Kidney capillary endothelial cell (primary cell): ENCODE measurements around the gene COX4I2.
A peak's percentile ranks its signal among the peaks of the same experiment; 100 is the strongest.
"Not testable (repeated sequence)": the region's sequence is repeated elsewhere in the genome, so short reads cannot be mapped to it uniquely, and the experiment has no call there.

Source experiments
- DNase-seq: peaks from one replicate; pipeline ENCODE4 v3.0.0-alpha.2; 2018; ENCODE audit warnings: low spot score

COX4I2 gene

DNA sequence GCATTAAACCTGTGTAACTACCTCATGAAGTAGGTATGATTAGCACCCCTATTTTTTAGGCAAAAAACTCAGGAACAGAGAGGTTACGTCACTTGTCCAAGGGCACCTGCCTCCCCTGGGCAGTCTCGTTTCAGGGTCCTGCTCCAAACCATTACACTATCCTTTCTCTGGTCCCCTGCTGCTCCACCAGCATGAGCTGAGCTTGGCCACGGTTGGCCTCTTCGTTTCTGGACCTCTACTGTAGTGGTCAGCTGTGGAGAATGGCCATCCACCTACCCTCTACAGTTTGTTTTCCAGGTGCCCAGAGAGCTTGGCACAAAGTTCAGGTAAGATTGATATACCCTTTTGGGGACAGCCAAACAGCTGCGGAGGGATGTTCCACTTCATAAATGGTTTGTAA is 16.8 kb downstream of the COX4I2 start:
- no peak for DNase-seq

DNA sequence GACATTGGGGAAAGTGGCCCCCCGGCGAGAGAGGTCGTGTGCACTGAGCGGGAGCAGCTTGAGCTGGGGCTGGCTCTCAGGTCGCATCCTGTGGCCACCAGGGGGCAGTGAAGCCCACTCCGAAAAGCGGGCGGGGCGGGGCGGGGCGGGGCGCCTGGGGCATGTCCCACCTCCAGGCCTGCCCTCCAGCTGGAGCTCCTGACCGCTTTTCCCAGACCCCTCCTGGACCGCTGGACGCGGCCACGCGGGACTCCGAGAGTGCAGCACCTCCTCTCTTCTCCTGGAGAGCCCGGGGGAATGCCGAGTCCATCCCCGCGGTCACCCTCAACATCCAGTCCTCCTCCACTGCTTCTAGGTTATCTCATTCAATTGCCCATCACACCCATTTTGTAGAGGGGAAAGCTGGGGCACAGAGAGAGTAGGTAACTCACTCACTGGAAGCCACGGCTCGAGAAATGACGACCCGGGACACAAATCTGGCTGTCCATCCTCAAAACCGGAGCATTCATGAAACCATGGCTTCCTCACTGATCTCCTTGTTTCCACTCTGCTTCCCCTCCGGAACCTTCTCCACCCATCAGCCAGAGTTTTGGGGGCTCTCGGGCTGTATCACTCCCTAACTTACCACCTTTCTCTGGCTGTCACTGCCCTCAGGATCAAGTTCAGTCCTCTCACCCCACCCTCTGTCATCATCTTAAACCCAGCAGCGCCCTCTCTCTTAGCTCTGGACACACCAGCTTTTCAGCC is 24.1 kb downstream of the COX4I2 start:
- DNase-seq = peak; percentile 51

DNA sequence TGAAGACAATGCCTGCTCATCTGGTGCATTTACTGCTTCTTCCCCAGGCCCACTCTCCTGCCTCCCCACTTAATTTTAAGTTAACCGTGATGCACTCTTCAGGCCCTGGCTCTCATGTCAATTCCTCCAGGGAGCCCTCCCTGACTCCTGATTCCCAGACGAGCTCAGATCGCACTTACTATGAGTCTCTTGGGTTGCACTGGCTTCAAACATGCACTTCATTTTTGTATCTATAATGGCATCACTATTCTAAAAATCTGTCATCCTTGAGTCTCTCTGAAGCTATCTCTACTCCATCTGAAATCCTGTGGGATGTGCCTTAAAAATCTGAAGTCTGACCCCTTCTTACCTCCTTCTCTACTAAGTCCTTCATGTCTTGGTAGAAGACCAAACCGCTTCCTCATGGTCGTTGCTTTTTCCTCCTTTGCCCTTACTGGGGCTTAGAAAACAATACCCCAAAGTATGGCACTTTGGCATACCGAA is 24.7 kb downstream of the COX4I2 start:
- DNase-seq = no peak

DNA sequence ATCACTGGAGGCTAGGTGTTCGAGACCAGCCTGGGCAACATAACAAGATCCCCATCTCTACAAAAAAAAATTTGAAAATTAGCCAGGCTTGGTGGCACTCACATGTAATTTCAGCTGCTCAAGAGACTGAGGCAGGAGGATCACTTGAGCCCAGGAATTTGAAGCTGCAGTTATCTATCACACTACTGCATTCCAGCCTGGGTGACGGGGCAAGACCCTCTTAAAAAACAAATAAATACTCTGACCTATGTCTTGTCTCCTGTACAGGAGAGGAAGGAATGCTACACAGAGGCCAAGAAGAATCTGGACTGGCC is 25.8 kb downstream of the COX4I2 start:
- no peak for DNase-seq

DNA sequence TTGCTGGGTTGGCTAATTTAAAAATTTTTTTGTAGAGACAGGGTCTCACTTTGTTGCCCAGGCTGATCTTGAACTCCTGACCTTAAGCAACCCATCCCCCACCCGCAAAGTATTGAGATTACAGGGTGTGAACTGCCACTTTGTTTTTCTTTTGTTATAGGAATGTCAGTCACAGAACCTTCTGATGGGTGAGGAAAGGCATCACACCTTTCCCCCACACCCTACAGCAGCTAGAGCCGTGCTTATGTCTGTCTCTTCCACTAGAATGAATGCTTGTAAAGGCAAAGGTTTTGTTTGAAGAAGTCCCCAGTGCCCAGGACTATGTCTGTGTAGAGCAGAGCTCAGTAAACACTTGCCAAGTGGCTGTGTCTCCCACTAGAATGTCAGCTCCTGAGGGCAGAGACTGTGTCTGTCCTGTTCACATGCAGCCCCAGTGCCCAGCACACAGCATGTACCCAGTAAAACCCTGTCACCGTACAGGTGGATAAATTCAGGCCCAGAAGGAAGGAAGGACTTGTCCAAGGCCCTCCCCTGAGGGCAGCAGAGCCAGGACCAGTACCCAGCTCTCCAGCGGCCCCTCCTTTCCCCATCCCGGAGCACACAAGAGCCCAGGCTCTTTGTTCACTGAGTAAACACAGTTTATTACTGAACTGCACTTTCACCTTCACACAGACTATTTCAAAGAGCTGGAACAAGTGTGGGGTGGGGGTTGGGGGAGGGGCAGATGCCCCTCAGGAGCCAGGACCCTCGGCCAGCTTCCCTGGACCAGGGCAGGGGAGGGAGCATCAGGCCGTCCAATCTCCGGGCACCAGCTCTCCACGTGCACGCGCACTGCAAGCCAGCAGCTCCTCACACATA is 26.4 kb downstream of the COX4I2 start:
- DNase-seq = no peak

DNA sequence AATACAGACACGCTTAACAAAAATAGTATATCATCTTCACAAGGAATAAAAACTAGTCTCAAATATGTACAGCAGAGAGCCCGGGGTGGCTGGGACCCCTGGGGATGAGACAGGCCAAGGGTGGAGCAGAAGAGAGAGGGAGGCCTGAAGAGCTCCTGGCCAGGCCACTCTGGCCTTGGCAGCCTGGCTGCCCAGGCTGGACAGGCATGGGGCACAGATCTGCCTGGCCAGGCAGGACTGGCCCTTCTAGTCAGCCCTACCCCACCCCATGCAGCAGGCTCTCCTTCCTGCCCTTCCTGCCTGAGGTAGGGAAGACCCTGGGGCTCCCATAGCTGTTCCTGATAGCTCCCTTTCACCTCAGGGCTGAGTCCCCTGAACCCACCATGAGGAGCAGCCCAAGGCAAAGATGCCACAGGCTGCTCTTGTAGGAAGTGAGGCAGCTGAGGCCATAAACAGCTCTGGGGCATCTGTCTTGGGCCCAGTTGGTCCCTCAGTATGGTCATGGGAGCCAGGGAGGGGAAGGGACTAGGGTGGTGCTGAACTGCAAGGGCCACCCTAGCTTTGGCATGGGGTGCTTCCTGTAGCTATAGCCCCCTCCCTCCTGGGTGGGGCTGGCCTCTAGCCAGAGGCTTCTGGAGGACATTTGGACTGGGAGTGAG is 27.1 kb downstream of the COX4I2 start:
- no peak for DNase-seq

DNA sequence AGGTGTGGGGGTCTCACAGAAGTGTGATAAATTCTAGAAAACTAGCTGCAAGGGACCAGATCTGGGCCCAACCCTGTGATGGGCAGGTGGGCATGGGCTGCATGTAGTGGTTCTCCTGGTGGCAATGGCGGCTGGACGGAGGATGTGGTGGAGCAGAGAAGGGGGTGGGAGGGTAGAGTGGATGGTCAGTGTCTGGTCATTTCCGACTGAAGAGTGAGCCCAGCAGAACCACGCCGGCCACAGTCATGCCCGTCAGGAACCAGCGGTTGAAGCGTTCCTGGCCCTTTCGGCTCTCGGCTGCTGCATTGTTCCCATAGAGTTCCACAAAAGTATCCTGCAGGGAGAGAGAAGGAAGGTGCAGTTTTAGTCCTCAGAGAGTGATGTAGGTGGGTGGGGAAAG is 28.0 kb downstream of the COX4I2 start:
- no peak for DNase-seq

DNA sequence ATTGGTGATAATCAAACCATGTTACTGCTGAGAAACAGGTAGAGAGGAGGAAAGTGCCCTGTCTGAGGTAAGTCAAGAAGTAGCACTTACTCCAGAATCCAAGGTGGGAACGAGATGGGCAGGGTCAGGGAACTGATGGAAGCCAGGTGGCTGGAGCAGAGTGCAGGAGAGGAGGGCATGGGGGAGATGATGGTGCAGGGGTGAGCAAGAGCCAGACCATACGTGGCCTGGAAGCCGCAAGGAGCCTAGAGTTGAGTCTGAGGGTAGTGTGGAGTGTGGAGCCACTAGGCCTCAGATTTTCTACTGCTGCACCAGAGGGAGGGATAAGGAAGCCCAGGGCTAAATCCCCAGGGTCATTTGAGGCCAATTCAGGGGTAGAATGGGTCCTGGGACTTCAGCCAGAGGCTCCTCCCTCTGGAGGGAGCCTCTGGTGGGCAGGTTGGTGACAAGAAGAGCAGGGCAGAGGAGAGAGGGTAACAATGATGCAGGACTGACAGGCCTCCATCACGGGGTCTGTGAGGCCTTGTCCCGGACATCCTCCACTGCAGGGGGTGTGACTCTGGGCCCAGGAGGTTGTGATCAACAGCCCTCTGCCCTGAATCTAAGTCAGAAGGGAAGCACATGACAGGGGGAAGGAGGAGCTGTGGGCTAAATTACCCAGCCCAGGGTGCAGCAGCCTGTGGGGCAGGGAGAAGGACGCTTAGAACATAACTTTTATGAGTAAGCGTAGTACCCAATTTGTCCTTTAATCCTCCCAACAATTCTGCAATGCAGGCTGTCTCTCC is 28.7 kb downstream of the COX4I2 start:
- no peak for DNase-seq

DNA sequence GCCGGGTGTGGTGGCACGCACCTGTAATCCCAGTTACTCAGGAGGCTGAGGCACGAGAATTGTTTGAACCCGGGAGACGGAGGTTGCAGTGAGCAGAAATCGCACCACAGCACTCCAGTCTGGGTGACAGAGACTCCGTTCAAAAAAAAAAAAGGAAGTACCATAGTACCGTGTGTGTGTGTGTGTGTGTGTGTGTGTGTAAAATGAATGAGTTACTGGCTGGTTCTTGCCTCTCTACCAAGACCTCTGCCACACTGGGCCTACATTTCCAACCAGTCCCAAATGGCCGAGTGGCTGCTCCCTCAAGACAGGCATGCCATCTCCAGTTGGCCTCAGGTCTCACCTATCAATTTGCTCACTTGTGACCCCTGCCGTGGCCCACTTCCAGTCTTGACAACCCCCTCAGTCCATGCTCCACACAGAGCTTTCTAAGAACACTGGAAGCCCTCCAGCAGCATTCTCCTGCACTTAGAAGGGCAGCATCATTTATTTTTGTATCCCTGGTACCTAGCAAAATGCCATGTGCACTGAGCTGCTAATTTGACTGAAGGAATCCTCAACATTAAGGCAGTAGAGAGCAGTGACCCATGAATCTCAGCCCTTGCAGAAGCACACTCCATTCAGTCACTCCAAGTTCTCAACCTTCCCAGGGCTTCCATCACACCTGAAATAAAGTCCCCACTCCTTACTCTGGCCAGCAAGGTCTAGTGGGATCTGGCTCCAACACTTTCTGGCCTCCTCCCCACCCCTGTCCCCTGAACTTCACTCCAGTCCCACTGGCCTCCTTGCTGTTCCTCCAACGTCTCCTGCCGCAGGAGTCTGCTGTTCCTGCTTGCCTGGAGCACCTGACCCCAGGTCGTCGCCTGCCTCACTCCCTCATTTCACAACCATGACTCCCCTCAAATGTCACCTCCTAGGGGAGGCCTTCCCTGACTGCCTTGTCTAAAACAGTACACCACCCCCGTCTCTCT is 29.9 kb downstream of the COX4I2 start:
- DNase-seq = no peak

DNA sequence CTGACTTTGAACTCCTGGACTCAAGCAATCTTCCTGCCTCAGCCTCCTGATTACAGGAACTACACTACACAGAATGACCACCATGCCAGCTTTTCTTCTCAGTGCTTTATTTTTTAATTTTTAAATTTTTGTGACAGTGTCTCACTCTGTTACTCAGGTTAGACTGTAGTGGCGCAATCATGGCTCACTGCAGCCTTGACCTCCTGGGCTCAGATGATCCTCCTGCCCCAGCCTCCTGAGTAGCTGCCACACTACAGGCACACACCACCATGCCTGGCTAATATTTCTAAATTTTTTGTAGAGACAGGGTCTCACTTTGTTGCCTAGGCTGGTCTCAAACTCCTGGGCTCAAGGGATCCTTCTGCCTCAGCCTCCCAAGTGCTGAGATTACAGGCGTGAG is 31.2 kb downstream of the COX4I2 start:
- DNase-seq = not testable (repeated sequence)

DNA sequence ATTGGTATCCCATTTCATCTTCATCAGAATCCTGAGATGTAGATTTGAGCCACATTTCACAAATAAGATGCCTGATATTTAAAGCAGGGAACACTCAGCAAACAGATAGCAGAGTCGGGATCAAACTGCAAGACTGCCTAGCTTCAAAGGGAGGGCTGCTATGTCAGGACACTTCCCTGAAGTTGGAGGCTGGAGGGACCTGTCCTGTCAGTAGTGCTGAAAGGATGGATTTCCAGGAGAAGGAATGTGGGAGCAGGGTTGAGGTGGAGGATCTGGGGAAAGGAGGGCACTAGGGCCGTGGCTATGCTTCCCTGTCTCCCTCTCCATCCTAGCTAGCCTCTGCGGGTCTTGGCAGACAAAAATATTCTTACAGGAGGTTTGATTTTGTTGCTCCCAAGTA is 32.2 kb downstream of the COX4I2 start:
- no peak for DNase-seq

DNA sequence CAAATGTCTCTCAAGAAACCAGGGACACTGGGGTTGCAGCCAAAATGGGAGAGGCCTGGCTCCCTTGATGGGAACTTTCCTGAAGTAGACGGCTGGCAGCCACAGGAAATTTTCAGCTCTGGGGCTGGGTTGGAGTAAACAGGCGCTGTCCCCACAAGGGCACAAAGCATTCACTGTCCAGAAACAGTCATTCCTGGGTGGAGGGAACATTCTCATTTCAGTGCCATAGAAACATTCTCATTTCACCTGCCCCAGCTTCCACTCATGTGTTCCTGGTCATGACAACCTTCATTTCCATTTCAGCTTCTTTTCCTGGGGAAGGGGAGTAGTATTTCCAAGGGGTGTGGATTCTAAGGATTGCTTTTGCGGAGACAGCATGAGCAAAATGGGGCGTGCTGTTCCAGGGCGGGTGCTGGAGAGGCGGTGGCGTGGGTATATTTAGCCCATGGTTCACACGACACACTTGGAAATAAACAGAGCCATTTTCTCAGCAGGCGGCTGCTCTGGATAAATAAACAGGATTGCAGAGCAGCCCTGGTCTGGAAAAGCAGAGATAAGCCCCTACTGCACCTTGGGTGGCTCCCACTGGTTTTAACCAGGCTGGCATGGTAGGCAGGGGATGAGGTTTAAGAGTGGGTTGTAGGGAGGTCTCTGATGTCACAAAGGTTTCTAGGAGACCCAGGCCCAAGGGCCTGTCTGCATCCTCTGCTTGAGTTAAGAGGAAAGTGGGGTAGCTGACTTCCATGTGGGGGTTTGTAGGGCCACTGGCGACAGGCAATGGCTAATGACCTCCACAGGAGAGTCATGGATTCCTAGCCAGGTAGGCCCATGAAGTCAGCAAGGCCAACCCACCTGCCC is 32.9 kb downstream of the COX4I2 start:
- DNase-seq = no peak

DNA sequence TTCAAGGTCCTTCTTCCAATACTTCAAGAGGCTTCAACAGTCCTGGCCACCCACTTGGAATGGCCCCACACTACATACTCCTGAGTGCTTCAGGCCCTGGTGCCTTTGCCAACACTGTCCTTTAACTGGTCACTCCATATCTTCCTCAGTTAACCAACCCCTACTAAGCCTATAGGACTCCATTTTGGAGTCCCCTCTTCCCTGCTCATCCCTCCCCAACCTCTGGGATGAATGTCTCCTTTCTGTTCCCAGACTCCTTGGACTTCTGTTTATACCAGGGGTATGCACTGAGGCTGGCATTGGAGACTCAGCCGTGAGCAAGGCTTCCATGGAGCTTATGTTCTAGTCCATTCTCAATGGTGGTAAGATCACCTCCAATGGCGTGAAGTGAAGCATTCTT is 33.6 kb downstream of the COX4I2 start:
- no peak for DNase-seq

DNA sequence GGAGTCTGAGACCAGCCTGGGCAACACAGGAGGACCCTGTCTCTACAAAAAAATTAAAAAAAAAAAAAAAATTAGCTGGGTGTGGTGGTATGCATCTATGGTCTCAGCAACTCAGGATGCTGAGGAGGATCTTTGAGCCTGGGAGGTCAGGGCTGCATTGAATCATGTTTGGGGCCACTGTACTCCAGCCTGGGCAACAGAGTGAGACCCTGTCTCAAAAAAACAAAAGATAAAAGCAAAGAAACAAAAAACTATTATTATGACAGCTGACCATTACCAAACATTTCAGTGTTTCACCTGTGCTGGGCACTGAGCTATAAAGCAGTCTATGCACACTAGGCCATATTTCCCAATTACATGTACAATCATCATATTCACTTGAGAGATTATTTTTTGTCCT is 35.7 kb downstream of the COX4I2 start:
- no peak for DNase-seq

DNA sequence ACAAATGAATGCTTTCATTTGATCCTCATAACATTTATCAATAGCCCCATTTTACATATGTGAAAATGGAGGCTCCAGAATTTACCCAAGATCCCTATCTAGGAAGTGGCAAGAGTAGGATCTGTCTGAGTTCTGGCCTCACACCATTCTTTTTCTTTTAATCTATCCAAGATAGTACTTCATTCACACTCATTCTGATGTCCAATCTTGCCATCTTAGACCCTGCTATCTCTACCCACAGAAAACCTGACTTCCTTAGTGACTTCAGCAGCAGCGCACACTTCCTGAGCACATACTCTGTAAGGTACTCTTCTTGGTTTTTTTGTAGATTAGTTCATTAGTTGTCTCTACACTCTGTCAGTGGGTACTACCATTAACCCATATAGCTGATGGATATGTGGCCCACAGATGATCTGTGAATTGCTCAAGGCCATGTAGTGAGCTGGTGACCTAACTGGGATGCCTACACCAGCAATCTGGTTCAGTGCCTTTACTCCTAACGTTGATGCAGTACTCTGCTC is 36.3 kb downstream of the COX4I2 start:
- no peak for DNase-seq

DNA sequence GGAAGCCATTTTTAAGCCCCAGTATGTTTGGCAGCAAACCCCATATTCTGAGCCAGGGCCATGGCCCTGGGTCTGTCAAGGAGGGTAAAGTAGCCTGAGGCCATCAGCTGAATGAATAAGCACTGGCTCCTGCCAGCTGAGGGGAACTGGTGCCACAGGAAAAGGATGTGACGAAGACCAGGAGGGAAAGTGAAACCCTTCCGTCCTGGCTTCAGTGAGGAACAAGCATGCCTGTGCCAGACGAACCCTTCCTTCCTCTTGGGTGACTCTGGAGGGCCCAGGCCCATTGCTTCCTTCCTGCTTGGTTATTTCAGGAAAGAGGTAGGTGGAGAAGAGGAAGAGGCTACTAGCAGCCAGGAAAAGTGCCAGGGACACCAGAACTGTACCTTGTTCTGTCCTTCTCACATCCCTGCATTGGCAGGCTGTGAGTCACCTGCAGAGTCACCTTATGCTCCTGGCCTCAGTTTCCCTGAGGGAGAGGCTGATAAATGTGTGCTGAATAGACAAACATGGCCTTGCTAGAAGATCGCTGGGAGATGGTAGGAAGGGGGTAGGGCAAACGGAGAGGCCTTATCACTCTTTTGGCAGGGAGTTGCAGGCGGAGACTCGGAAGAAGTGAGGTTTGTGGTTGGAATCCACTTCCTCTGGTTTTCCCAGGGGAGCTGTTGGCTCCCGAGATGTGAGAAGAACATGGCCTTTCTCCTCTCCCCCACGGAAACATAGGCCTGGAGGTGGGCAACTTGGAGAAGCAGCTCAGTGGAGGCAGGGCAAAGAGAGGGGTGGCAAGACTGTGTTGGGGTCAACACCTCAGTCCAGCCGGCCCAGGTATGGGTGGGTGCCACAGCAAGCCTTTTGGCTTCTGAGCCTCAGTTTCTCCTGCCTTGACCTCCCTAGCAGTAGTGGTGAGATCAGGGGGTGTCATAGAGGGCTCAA is 37.4 kb downstream of the COX4I2 start:
- DNase-seq = peak; percentile 99

DNA sequence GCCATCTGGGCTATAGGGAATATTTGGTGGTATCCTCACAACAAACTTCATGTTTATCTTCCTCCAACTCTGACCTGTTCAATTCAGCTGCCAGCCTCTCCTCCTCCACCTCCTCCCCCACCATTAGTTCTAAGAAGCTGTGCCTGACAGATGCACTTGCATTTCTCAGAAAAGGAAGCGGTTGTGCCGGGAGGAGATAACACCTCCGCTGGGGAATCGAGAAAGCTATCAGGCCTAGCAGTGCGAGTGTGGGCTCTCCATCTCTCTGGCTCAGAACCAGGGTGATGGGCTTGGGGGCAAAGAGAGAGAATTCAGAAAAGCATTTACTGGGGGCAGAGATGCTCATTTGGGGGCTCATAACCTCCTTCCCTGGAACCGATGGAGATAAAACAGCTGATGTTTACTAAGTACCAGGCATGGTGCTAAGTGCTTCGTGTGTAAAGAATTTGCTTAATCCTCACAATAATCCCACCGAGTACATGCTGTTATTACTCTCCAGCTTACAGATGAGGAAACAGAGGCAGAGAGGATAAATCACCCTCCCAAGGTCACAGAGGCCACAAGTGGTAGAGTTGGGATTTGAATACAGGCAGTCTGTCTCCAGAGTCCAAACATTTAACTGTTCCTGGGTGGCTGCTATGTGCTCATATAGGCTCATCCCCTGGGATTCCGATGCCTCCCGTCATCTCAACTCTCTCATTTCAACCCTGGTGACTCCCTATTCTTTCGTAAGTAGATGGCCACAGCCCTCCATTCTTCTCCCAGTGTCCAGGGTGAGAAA is 38.3 kb downstream of the COX4I2 start:
- peak; percentile 38 for DNase-seq

DNA sequence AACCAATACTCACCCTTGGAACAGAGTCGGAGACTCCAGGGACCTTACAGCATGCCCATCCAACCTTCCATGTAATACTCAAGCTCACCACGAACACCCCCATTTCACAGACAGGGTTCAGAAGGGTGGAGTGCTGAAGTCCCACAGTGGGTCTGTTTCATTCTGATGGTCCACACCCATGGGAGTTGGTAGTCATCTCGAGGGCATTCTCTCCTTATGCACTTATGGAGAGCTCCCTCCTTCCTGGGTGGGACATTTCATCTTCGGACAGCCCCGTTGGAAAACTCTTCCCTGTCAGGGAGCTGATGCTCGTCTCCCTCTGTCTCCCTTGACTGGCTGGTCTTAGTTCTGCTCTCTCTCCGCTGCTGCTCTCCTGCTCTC is 38.9 kb downstream of the COX4I2 start:
- no peak for DNase-seq
